GM12873 (cell line): ENCODE measurements around the gene SLC39A13.

ENCODE experiments used
- CTCF ChIP-seq: IDR thresholded peaks from 2 replicates; pipeline ENCODE4 v1.5.1; 2012; ENCODE audit warnings: low read depth, mild to moderate bottlenecking, moderate library complexity, low read length, control low read depth; ENCODE audit not compliant: insufficient read depth; ENCODE audit errors: missing control alignments

SLC39A13 gene

GRCh38 chr11:47426062-47426956, 17.9 kb downstream of the SLC39A13 start, which contains the start of gene PSMC3:
TSS of gene PSMC3 (minus strand) at chr11:47426439. CDS start at chr11:47426279, 160 bp downstream.
- TF ChIP-seq CTCF = no peak

DNA sequence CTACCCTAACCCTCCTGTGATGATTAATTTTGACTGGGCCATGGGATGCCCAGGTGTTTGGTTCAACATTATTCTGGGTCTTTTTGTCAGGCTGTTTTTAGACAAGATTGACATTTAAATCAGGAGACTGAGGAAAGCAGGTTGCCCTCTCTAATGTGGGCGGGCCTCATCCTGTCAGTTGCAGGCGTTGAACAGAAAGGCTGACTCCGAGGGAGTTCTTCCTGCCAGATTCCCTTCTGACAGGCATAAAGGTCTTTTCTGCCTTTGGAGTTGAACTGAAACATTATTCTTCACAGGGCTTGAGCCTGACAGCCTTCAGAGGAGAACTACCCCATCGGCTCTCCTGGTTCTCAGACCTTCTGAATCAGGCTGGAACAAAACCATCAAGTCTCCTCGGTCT, 22.1 kb downstream of the SLC39A13 start:
- no peak for TF ChIP-seq CTCF

- TF ChIP-seq CTCF = no peak
Observed at GRCh38 chr11:47431356-47432083, 23.1 kb downstream of the SLC39A13 start.

- no peak for TF ChIP-seq CTCF
Observed at GRCh38 chr11:47433157-47433556, 24.8 kb downstream of the SLC39A13 start.

- no peak for TF ChIP-seq CTCF
Observed at GRCh38 chr11:47434011-47434786, 25.8 kb downstream of the SLC39A13 start.

GRCh38 chr11:47435687-47436086, 27.3 kb downstream of the SLC39A13 start:
- TF ChIP-seq CTCF = no peak

DNA sequence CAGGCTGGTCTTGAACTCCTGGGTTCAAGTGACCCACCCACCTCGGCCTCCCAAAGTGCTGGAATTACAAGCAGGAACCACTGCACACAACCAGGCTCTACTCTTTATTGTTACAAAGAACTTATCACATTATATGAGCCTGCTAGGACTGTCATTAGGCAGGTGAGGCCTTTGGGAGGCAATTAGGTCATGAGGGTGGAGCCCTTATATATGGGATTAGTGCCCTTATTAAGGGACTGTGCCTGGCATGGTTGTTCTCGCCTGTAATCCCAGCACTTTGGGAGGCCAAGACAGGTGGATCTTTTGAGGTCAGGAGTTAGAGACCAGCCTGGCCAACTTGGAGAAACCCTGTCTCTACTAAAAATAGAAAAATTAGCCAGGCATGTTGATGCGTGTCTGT, 28.3 kb downstream of the SLC39A13 start:
- TF ChIP-seq CTCF = no peak
